HepG2 (cell line): ENCODE results near the gene ZFP90. TPM values are rescaled to one million over a fixed set of nuclear protein-coding genes. Genes with fewer than 3 reads are reported as not detected.

Experiments used
- ATAC-seq: fragments of 200-7000 bp; cut with Tn5 transposase; 3 replicates; pipeline ENCODE4 v1.9.1; 2020; ENCODE audit warnings: mild to moderate bottlenecking, moderate library complexity
- BruUV-seq: library from RNA; stranded (reverse); fragments of 400-500 nt; replicated peaks from 2 replicates; lab custom pipeline; 2021; lab: Mats Ljungman, UMichigan
- CTCF ChIA-PET: fragments of 300-600 bp; formaldehyde crosslinking; extraction: SDS; loops from one replicate; lab custom pipeline; 2021; ENCODE audit warnings: low total read pairs, inconsistent platforms, low intra/inter-chr PET ratio; lab: Yijun Ruan, JAX
- POLR2A ChIA-PET: fragments of 350-600 bp; sonication (Branson Sonifier 250); formaldehyde crosslinking; loops from one replicate; lab custom pipeline; 2020; ENCODE audit warnings: antibody characterized with exemption, inconsistent platforms; lab: Yijun Ruan, JAX
- DNase-seq: peaks from one replicate; pipeline ENCODE4 v3.0.0-alpha.2; 2015; ENCODE audit warnings: low spot score
- FAIRE-seq: peaks from 3 replicates; lab custom pipeline; 2011; peaks lifted over from hg19 to GRCh38; lab: Jason Lieb, UNC
- H2AFZ ChIP-seq: one replicate; pipeline ENCODE4 v1.6.1; 2011; ENCODE audit warnings: low read length, inconsistent platforms
- H3K27ac ChIP-seq: fragments of 300-600 bp; 3 replicates; pipeline ENCODE4 v1.8.0; 2011; ENCODE audit warnings: mixed run types, mild to moderate bottlenecking, mixed read lengths, low read length, inconsistent platforms; ENCODE audit not compliant: insufficient read depth; ENCODE audit errors: extremely low read length
- H3K27me3 ChIP-seq, 2 experiments: fragments of 200-600 bp in 1 of 2; 2 replicates in 1 of 2; 3 replicates in 1 of 2; pipeline versions ENCODE4 v1.6.0 to v1.8.0; 2011; ENCODE audit warnings: low read length in 2 of 2, mild to moderate bottlenecking in 2 of 2, moderate library complexity in 2 of 2, inconsistent platforms in 1 of 2; ENCODE audit not compliant: insufficient read depth in 2 of 2, control insufficient read depth in 1 of 2
- H3K36me3 ChIP-seq, 2 experiments: fragments of 200-600 bp in 1 of 2; replicated peaks in 1 of 2; 2 replicates in 1 of 2; 3 replicates in 1 of 2; pipeline versions ENCODE4 v1.5.1 to v1.8.0; 2011; ENCODE audit warnings: low read length in 2 of 2, inconsistent platforms in 1 of 2; ENCODE audit not compliant: insufficient read depth in 2 of 2, control insufficient read depth in 1 of 2
- H3K4me1 ChIP-seq: 2 replicates; pipeline ENCODE4 v1.5.1; 2012; ENCODE audit warnings: low read length, inconsistent platforms; ENCODE audit not compliant: insufficient read depth
- H3K4me2 ChIP-seq: 2 replicates; pipeline ENCODE4 v1.6.0; 2011; ENCODE audit warnings: low read depth, low read length, inconsistent platforms
- H3K4me3 ChIP-seq, 3 experiments: fragments of 200-600 bp in 1 of 3; sonication (generic), shearing (Covaris generic) in 1 of 3; replicated peaks in 1 of 3; 2 replicates each; pipeline ENCODE4 v1.5.1; 2011 to 2016; ENCODE audit warnings: low read length in 3 of 3, inconsistent platforms in 2 of 3, low read depth in 2 of 3, mild to moderate bottlenecking in 2 of 3, control low read depth in 1 of 3, mixed read lengths in 1 of 3; ENCODE audit not compliant: insufficient read depth in 1 of 3
- H3K79me2 ChIP-seq: one replicate; pipeline ENCODE4 v1.6.1; 2011; ENCODE audit warnings: low read length, inconsistent platforms; ENCODE audit not compliant: insufficient read depth
- H3K9ac ChIP-seq: 2 replicates; pipeline ENCODE4 v1.6.0; 2011; ENCODE audit warnings: mild to moderate bottlenecking, low read depth, low read length, inconsistent platforms; ENCODE audit not compliant: insufficient read depth
- H3K9me3 ChIP-seq: 2 replicates; pipeline ENCODE4 v1.5.1; 2012; ENCODE audit warnings: mild to moderate bottlenecking, low read length
- H4K20me1 ChIP-seq: 2 replicates; pipeline ENCODE4 v1.6.0; 2011; ENCODE audit warnings: inconsistent platforms, mild to moderate bottlenecking, low read length, moderate library complexity; ENCODE audit not compliant: insufficient read depth
- CENPX ChIP-seq: sonication (generic); formaldehyde crosslinking; IDR thresholded peaks from 2 replicates; pipeline ENCODE4 v1.9.0; 2021; ENCODE audit warnings: mild to moderate bottlenecking, missing genetic modification reagents, moderate library complexity
- CHCHD3 ChIP-seq: sonication (generic); formaldehyde crosslinking; IDR thresholded peaks from 2 replicates; pipeline ENCODE4 v1.8.0; 2022; ENCODE audit warnings: mild to moderate bottlenecking, missing genetic modification reagents, moderate library complexity
- DMAP1 ChIP-seq: IDR thresholded peaks from 2 replicates; pipeline ENCODE4 v1.6.1; 2016
- HCFC1 ChIP-seq: fragments of 150-350 bp; IDR thresholded peaks from 2 replicates; pipeline ENCODE4 v1.6.1; 2014; ENCODE audit warnings: low read depth, low read length
- HES4 ChIP-seq: sonication (generic); formaldehyde crosslinking; IDR thresholded peaks from 2 replicates; pipeline ENCODE4 v1.9.0; 2021; ENCODE audit warnings: mild to moderate bottlenecking, missing genetic modification reagents, borderline replicate concordance
- KLF15 ChIP-seq: sonication (generic); formaldehyde crosslinking; IDR thresholded peaks from 2 replicates; pipeline ENCODE4 v1.8.1; 2023; ENCODE audit warnings: borderline replicate concordance, mild to moderate bottlenecking, inconsistent platforms, missing genetic modification reagents, mixed read lengths
- MXD4 ChIP-seq: IDR thresholded peaks from 2 replicates; pipeline ENCODE4 v1.6.1; 2016; ENCODE audit warnings: mild to moderate bottlenecking, missing biosample characterization, missing genetic modification reagents
- PAX8 ChIP-seq: sonication (generic); formaldehyde crosslinking; IDR thresholded peaks from 2 replicates; pipeline ENCODE4 v1.8.0; 2022; ENCODE audit warnings: mild to moderate bottlenecking, missing genetic modification reagents, borderline replicate concordance
- PRMT3 ChIP-seq: sonication (generic); formaldehyde crosslinking; IDR thresholded peaks from 2 replicates; pipeline ENCODE4 v1.8.1; 2022; ENCODE audit warnings: low read depth, mild to moderate bottlenecking, moderate library complexity, missing genetic modification reagents, borderline replicate concordance
- RFXAP ChIP-seq: sonication (generic); formaldehyde crosslinking; IDR thresholded peaks from 2 replicates; pipeline ENCODE4 v1.4.0; 2020; ENCODE audit warnings: missing genetic modification reagents, borderline replicate concordance
- SETDB1 ChIP-seq: sonication (generic); formaldehyde crosslinking; IDR thresholded peaks from 2 replicates; pipeline ENCODE4 v1.5.1; 2020; ENCODE audit warnings: missing genetic modification reagents, mild to moderate bottlenecking, borderline replicate concordance
- TBX3 ChIP-seq: fragments of 450-650 bp; IDR thresholded peaks from 2 replicates; pipeline ENCODE4 v1.6.1; 2017; ENCODE audit warnings: antibody characterized with exemption, mild to moderate bottlenecking, inconsistent platforms, borderline replicate concordance
- U2AF1 ChIP-seq: fragments of 200-400 bp; formaldehyde crosslinking; optimal IDR thresholded peaks from 2 replicates; pipeline ENCODE3; 2017; ENCODE audit warnings: mild to moderate bottlenecking, low read depth, low read length
- U2AF2 ChIP-seq: fragments of 200-400 bp; formaldehyde crosslinking; IDR thresholded peaks from 2 replicates; pipeline ENCODE4 v1.6.1; 2017; ENCODE audit warnings: low read depth, mild to moderate bottlenecking, low read length
- ZNF230 ChIP-seq: sonication (generic); formaldehyde crosslinking; IDR thresholded peaks from 2 replicates; pipeline ENCODE4 v1.4.0; 2020; ENCODE audit warnings: mild to moderate bottlenecking, missing genetic modification reagents
- ZNF468 ChIP-seq: sonication (generic); formaldehyde crosslinking; IDR thresholded peaks from 2 replicates; pipeline ENCODE4 v1.8.0; 2022; ENCODE audit warnings: mild to moderate bottlenecking, moderate library complexity, missing genetic modification reagents
- ZSCAN31 ChIP-seq: sonication (generic); formaldehyde crosslinking; IDR thresholded peaks from 2 replicates; pipeline ENCODE4 v1.5.0; 2020; ENCODE audit warnings: low read depth, mild to moderate bottlenecking, missing genetic modification reagents
- WGBS: methylation state at CpG from one replicate; pipeline ENCODE4 v1.1.6; 2017; ENCODE audit warnings: low lambda C conversion rate; 5-methylcytosine and 5-hydroxymethylcytosine counted together
- in situ Hi-C: cut with HindIII; loops from 2 replicates; pipeline ENCODE4 v1.10.0; 2017; ENCODE audit warnings: low pct_unique_long_range_greater_than_20kb; ENCODE audit not compliant: extremely low pct_ligation_motif_present
- intact Hi-C: fragments of 100-400 bp; cut with micrococcal nuclease; formaldehyde crosslinking; loops from one replicate; pipeline ENCODE4 v1.10.0; 2022; ENCODE audit not compliant: unreplicated experiment
- polyA plus RNA-seq, 8 experiments: library from polyadenylated mRNA; depleted of rRNA in 3 of 8; stranded (reverse) in 7 of 8; unstranded in 1 of 8; fragments of >200 nt; fragmentation: Illumina TruSeq in 4 of 8; extraction: Trizol in 4 of 8; gene quantifications; 2 replicates each; pipeline versions ENCODE4 v1.2.1 to v1.2.3, GENCODE V29; 2011 to 2016; ENCODE audit warnings: low read depth in 4 of 8, missing spikeins in 1 of 8, mixed read lengths in 1 of 8; ENCODE audit not compliant: insufficient read depth in 1 of 8
- total RNA-seq, 5 experiments: library from RNA; depleted of rRNA; stranded (reverse); fragments of >200 nt; fragmentation: Illumina TruSeq; extraction: Trizol; gene quantifications; 2 replicates each; pipeline ENCODE4 v1.2.3, GENCODE V29; 2016; ENCODE audit warnings: low read depth in 1 of 5
- TF ChIP-seq, protein P1 (sequence below): sonication (generic); formaldehyde crosslinking; IDR thresholded peaks from 2 replicates; pipeline ENCODE4 v1.5.0; 2020; ENCODE audit warnings: missing genetic modification reagents, mild to moderate bottlenecking, borderline replicate concordance

ZFP90 gene
- total and polyA plus RNA-seq, 2 of the 13 experiments (the other 11 are each of a cell fraction or from before 2014, with no cell fraction given): 17.6 to 18.9 TPM

DNA sequence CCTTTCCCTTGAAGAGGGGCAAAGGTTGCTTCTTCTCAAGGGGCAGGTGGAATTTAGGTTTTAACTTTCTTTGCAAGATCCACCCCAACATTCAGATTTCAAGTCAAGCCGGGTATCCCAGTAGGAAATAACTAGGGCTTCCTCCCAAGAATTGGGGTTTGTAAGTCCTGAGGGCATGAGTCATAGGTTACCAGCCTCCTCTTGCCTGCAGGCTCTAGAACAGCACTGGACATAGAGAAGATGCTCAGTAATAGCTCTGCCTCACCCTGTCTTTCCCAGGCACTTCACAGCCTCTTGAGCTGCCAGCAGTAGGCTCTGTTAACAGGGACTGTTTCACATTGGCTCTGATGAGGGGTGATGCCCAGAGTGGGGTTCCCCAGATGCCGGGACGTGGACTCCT is 35.8 kb upstream of the ZFP90 start:
- TF ChIP-seq RFXAP (no peak), ZNF468 (CRISPR knock-in tag) (no peak), TBX3 (no peak), SETDB1 (CRISPR knock-in tag) (no peak), CENPX (CRISPR knock-in tag) (no peak), MXD4 (CRISPR knock-in tag) (no peak), HES4 (CRISPR knock-in tag) (no peak), U2AF2 (no peak)
- Histone ChIP-seq H3K4me1 (no peaks in the 10 kb centered on the region), H3K36me3 (no peaks in the 10 kb centered on the region), H3K4me3 (no peak overlapping the region), H3K79me2 (no peaks in the 10 kb centered on the region), H3K9me3 (no peaks in the 10 kb centered on the region), H4K20me1 (no peaks in the 10 kb centered on the region), H3K27me3 (peaks cover 4 to 58% of the 10 kb centered on the region in 2 experiments; a peak in 3 of 5 replicates), H2AFZ (no peak overlapping the region), H3K4me2 (no peak overlapping the region), H3K9ac (no peak overlapping the region), H3K27ac (no peak overlapping the region)
- 21% methylated on average over 3 of the region's 3 CpGs for WGBS
- ATAC-seq (no peak), FAIRE-seq (no peak), DNase-seq (no peak)
- CTCF ChIA-PET: no interaction called here
- intact Hi-C loops: no loop called here
- in situ Hi-C loops: no loop called here
- POLR2A ChIA-PET: no interaction called here
- no TSS peak for BruUV-seq

DNA sequence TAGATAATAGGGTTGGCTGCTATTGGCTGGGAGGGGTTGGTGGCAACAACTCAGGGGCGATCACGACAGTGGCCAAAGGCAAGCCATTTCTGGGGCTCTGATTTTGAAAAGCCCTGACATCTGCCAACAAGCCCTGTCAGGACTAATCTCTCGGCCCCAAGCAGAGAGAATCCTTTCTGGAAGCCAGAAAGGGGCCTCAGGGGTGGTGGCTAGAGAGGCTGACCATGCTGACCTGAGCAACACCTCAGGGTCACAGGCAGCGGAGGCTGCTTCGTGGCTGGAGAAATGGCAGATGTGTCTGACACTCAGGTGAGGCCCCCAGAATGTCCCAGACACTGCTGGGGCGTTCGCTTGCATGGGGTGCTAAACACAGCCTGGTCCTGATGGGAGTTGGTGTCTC is 35.0 kb upstream of the ZFP90 start:
- no peaks in the 10 kb centered on the region for H4K20me1 ChIP-seq
- H3K36me3 ChIP-seq: no peaks in the 10 kb centered on the region
- no peak overlapping the region for H3K9ac ChIP-seq
- no peaks in the 10 kb centered on the region for H3K9me3 ChIP-seq
- no TSS peak for BruUV-seq
- H3K79me2 ChIP-seq: no peaks in the 10 kb centered on the region
- H3K4me3 ChIP-seq: no peak overlapping the region
- no peak overlapping the region for H2AFZ ChIP-seq
- FAIRE-seq: no peak
- H3K27ac ChIP-seq: no peak overlapping the region
- H3K4me1 ChIP-seq: no peaks in the 10 kb centered on the region
- peaks cover 4 to 57% of the 10 kb centered on the region in 2 experiments; a peak in 3 of 5 replicates for H3K27me3 ChIP-seq
- DNase-seq: no peak
- in situ Hi-C loops: no loop called here
- intact Hi-C loops: no loop called here
- under 1% methylated on average over 7 of the region's 7 CpGs for WGBS
- POLR2A ChIA-PET: no interaction called here
- ATAC-seq: no peak
- CTCF ChIA-PET: no interaction called here
- no peak overlapping the region for H3K4me2 ChIP-seq
- no peak for TF ChIP-seq PAX8 (CRISPR knock-in tag)
- TF ChIP-seq, protein P1, sequence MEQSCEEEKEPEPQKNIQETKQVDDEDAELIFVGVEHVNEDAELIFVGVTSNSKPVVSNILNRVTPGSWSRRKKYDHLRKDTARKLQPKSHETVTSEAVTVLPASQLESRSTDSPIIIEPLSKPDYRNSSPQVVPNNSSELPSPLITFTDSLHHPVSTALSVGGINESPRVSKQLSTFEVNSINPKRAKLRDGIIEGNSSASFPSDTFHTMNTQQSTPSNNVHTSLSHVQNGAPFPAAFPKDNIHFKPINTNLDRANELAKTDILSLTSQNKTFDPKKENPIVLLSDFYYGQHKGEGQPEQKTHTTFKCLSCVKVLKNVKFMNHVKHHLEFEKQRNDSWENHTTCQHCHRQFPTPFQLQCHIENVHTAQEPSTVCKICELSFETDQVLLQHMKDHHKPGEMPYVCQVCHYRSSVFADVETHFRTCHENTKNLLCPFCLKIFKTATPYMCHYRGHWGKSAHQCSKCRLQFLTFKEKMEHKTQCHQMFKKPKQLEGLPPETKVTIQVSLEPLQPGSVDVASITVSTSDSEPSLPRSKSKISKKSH (CRISPR knock-in tag): no peak
- no peak for TF ChIP-seq HCFC1
- no peak for TF ChIP-seq ZSCAN31 (CRISPR knock-in tag)
- no peak for TF ChIP-seq U2AF1
- TF ChIP-seq DMAP1 (CRISPR knock-in tag): no peak
- TF ChIP-seq KLF15 (CRISPR knock-in tag): no peak
- TF ChIP-seq PRMT3: no peak
- no peak for TF ChIP-seq ZNF230 (CRISPR knock-in tag)
- no peak for TF ChIP-seq CHCHD3
